Measurements from ENCODE around the gene MAGEC1.
"Not testable (repeated sequence)": the region's sequence is repeated elsewhere in the genome, so short reads cannot be mapped to it uniquely, and the experiment has no call there.

The MAGEC1 gene, protein sequence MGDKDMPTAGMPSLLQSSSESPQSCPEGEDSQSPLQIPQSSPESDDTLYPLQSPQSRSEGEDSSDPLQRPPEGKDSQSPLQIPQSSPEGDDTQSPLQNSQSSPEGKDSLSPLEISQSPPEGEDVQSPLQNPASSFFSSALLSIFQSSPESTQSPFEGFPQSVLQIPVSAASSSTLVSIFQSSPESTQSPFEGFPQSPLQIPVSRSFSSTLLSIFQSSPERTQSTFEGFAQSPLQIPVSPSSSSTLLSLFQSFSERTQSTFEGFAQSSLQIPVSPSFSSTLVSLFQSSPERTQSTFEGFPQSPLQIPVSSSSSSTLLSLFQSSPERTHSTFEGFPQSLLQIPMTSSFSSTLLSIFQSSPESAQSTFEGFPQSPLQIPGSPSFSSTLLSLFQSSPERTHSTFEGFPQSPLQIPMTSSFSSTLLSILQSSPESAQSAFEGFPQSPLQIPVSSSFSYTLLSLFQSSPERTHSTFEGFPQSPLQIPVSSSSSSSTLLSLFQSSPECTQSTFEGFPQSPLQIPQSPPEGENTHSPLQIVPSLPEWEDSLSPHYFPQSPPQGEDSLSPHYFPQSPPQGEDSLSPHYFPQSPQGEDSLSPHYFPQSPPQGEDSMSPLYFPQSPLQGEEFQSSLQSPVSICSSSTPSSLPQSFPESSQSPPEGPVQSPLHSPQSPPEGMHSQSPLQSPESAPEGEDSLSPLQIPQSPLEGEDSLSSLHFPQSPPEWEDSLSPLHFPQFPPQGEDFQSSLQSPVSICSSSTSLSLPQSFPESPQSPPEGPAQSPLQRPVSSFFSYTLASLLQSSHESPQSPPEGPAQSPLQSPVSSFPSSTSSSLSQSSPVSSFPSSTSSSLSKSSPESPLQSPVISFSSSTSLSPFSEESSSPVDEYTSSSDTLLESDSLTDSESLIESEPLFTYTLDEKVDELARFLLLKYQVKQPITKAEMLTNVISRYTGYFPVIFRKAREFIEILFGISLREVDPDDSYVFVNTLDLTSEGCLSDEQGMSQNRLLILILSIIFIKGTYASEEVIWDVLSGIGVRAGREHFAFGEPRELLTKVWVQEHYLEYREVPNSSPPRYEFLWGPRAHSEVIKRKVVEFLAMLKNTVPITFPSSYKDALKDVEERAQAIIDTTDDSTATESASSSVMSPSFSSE

GRCh38 chrX:141903400-141904155 lies at the start of gene MAGEC1:
Gene MAGEC1, plus strand, starts transcription at chrX:141903894. Its CDS starts 1,179 bp downstream, at chrX:141905073.
- H4K20me1 ChIP-seq (ENCODE audit: insufficient read depth, low read length): no peaks in the 10 kb centered on the region
- H3K27ac ChIP-seq (ENCODE audit: low read length): no peak within 1 kb of the TSS
- H3K4me2 ChIP-seq (ENCODE audit: insufficient read depth, low read length): no peak within 1 kb of the TSS
- ATAC-seq (ENCODE audit: insufficient read depth, low read depth) (no peak), DNase-seq (no peak)
- H3K9ac ChIP-seq (ENCODE audit: low read depth, low read length): no peak within 1 kb of the TSS
- no peaks in the 10 kb centered on the region for H3K27me3 ChIP-seq (ENCODE audit: insufficient read depth, low read length, poor library complexity)
- no peaks in the 10 kb centered on the region for H3K4me1 ChIP-seq (ENCODE audit: insufficient read depth, low read length)
- H3K4me3 ChIP-seq (ENCODE audit: low read depth in 1 of 2, low read length in 2 of 2): no peak within 1 kb of the TSS
- no peaks in the 10 kb centered on the region for H3K36me3 ChIP-seq (ENCODE audit: insufficient read depth, low read length)
- no peak within 1 kb of the TSS for H2AFZ ChIP-seq (ENCODE audit: low read depth, low read length)
- no peak for TF ChIP-seq CTCF (IDR thresholded peaks at IDR 0.05; ENCODE audit: borderline replicate concordance, extremely low read depth, low read length, poor library complexity, severe bottlenecking)
- no peak for TF ChIP-seq EZH2 (IDR thresholded peaks at IDR 0.05; ENCODE audit: borderline replicate concordance, low read depth, low read length, severe bottlenecking)
- no peaks in the 10 kb centered on the region for H3K9me3 ChIP-seq (ENCODE audit: insufficient read depth, low read length, severe bottlenecking)
- H3K79me2 ChIP-seq (ENCODE audit: insufficient read depth, low read length): no peaks in the 10 kb centered on the region

DNA sequence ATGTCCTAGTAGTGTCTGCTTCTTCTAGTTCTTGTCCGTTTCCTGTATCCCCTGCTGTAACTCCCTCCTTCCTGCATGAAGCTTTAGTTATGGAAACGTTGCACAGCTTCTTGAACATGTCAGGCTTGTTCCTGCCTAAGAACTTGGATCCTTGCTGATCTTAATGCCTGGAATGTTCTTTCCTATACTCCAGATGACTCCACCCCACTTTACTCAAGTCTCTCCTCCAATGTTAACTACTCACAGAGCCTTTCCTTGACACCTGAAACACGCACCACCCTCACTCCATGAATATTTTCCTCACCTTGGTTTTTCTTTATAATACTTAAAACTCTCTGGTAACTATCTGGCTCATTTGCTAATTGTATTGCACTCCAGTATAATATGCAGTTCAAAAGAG lies 46.2 kb upstream of the MAGEC1 start:
- Histone ChIP-seq H2AFZ (ENCODE audit: low read depth, low read length) (no peak overlapping the region), H3K4me1 (ENCODE audit: insufficient read depth, low read length) (no peaks in the 10 kb centered on the region), H3K9ac (ENCODE audit: low read depth, low read length) (no peak overlapping the region), H3K4me2 (ENCODE audit: insufficient read depth, low read length) (no peak overlapping the region), H3K4me3 (ENCODE audit: low read depth in 1 of 2, low read length in 2 of 2) (no peak overlapping the region), H4K20me1 (ENCODE audit: insufficient read depth, low read length) (no peaks in the 10 kb centered on the region), H3K27ac (ENCODE audit: low read length) (no peak overlapping the region), H3K79me2 (ENCODE audit: insufficient read depth, low read length) (no peaks in the 10 kb centered on the region), H3K36me3 (ENCODE audit: insufficient read depth, low read length) (no peaks in the 10 kb centered on the region), H3K9me3 (ENCODE audit: insufficient read depth, low read length, severe bottlenecking) (no peaks in the 10 kb centered on the region), H3K27me3 (ENCODE audit: insufficient read depth, low read length, poor library complexity) (no peaks in the 10 kb centered on the region)
- DNase-seq: no peak
- TF ChIP-seq CTCF (IDR thresholded peaks at IDR 0.05; ENCODE audit: borderline replicate concordance, extremely low read depth, low read length, poor library complexity, severe bottlenecking): no peak
- no peak for TF ChIP-seq EZH2 (IDR thresholded peaks at IDR 0.05; ENCODE audit: borderline replicate concordance, low read depth, low read length, severe bottlenecking)
- no peak for ATAC-seq (ENCODE audit: insufficient read depth, low read depth)

DNA sequence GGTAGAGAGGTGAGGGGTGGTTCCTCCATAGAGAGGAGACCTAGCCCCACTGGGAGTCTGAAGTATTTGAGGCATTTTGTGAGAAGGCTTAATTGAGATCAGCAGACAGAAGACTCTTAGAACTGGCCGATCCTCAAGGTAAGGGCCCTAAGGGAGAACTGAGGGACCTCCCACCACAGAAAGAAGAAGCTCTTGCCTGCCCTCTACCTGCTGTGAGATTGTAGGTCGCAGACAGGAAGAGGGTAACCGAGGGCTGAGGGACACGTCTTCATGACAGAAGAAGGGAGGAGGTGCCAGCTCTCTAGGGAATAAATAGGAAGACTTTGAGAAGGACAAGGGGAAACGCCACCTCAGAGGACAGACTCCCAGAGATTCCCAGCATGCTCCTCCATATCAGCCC lies 24.1 kb upstream of the MAGEC1 start:
- no peaks in the 10 kb centered on the region for H3K4me1 ChIP-seq (ENCODE audit: insufficient read depth, low read length)
- DNase-seq: no peak
- H2AFZ ChIP-seq (ENCODE audit: low read depth, low read length): no peak overlapping the region
- H3K27ac ChIP-seq (ENCODE audit: low read length): no peak overlapping the region
- H3K36me3 ChIP-seq (ENCODE audit: insufficient read depth, low read length): no peaks in the 10 kb centered on the region
- H3K9ac ChIP-seq (ENCODE audit: low read depth, low read length): no peak overlapping the region
- no peak for TF ChIP-seq CTCF (IDR thresholded peaks at IDR 0.05; ENCODE audit: borderline replicate concordance, extremely low read depth, low read length, poor library complexity, severe bottlenecking)
- no peak for TF ChIP-seq EZH2 (IDR thresholded peaks at IDR 0.05; ENCODE audit: borderline replicate concordance, low read depth, low read length, severe bottlenecking)
- ATAC-seq (ENCODE audit: insufficient read depth, low read depth): no peak
- H3K79me2 ChIP-seq (ENCODE audit: insufficient read depth, low read length): no peaks in the 10 kb centered on the region
- H3K4me2 ChIP-seq (ENCODE audit: insufficient read depth, low read length): no peak overlapping the region
- no peaks in the 10 kb centered on the region for H3K9me3 ChIP-seq (ENCODE audit: insufficient read depth, low read length, severe bottlenecking)
- H4K20me1 ChIP-seq (ENCODE audit: insufficient read depth, low read length): no peaks in the 10 kb centered on the region
- H3K4me3 ChIP-seq (ENCODE audit: low read depth in 1 of 2, low read length in 2 of 2): no peak overlapping the region
- H3K27me3 ChIP-seq (ENCODE audit: insufficient read depth, low read length, poor library complexity): no peaks in the 10 kb centered on the region

- not testable (repeated sequence) for H3K27ac ChIP-seq (ENCODE audit: low read length)
Observed at GRCh38 chrX:141888811-141889210, 14.9 kb upstream of the MAGEC1 start.

More at GRCh38 chrX:141888811-141889210, 14.9 kb upstream of the MAGEC1 start:
- not testable (repeated sequence) for H3K4me2 ChIP-seq (ENCODE audit: insufficient read depth, low read length); H3K27me3 ChIP-seq (ENCODE audit: insufficient read depth, low read length, poor library complexity); H3K9me3 ChIP-seq (ENCODE audit: insufficient read depth, low read length, severe bottlenecking); H3K9ac ChIP-seq (ENCODE audit: low read depth, low read length); H4K20me1 ChIP-seq (ENCODE audit: insufficient read depth, low read length); H3K79me2 ChIP-seq (ENCODE audit: insufficient read depth, low read length); H3K36me3 ChIP-seq (ENCODE audit: insufficient read depth, low read length); H3K4me3 ChIP-seq (ENCODE audit: low read depth in 1 of 2, low read length in 2 of 2); ATAC-seq (ENCODE audit: insufficient read depth, low read depth); H2AFZ ChIP-seq (ENCODE audit: low read depth, low read length); DNase-seq; H3K4me1 ChIP-seq (ENCODE audit: insufficient read depth, low read length)
